HG02571 (cell line): Measurements from ENCODE around the gene KIF1A.

ENCODE experiments used
- ATAC-seq: cut with Tn5 transposase; IDR thresholded peaks from one replicate; pipeline ENCODE4 v1.9.1; 2021; ENCODE audit warnings: mild to moderate bottlenecking, moderate library complexity; ENCODE audit not compliant: unreplicated experiment

Gene KIF1A

GRCh38 chr2:240664622-240665021 is 155.4 kb downstream of the KIF1A start:
- no peak for ATAC-seq
